Lower leg skin (tissue), 3 donors: ENCODE measurements around the gene SLC1A1.

Experiments
- POLR2A ChIP-seq, 2 donors: fragments of 450-650 bp; IDR thresholded peaks; one replicate each; pipeline ENCODE4 v1.6.1; 2016 to 2017; ENCODE audit warnings: antibody characterized with exemption in 2 of 2, mild to moderate bottlenecking in 1 of 2, moderate library complexity in 1 of 2
- TF ChIP-seq, protein P1 (sequence below), 3 donors: fragments of 450-650 bp; IDR thresholded peaks; one replicate each; pipeline ENCODE4 v1.5.1; 2016; ENCODE audit warnings: antibody characterized with exemption in 3 of 3, mild to moderate bottlenecking in 3 of 3, moderate library complexity in 2 of 3

- TF ChIP-seq, protein P1, sequence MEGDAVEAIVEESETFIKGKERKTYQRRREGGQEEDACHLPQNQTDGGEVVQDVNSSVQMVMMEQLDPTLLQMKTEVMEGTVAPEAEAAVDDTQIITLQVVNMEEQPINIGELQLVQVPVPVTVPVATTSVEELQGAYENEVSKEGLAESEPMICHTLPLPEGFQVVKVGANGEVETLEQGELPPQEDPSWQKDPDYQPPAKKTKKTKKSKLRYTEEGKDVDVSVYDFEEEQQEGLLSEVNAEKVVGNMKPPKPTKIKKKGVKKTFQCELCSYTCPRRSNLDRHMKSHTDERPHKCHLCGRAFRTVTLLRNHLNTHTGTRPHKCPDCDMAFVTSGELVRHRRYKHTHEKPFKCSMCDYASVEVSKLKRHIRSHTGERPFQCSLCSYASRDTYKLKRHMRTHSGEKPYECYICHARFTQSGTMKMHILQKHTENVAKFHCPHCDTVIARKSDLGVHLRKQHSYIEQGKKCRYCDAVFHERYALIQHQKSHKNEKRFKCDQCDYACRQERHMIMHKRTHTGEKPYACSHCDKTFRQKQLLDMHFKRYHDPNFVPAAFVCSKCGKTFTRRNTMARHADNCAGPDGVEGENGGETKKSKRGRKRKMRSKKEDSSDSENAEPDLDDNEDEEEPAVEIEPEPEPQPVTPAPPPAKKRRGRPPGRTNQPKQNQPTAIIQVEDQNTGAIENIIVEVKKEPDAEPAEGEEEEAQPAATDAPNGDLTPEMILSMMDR (IDR thresholded peaks at IDR 0.05): no peak
- no peak for TF ChIP-seq POLR2A (IDR thresholded peaks at IDR 0.05)
Observed at GRCh38 chr9:4490705-4491625, 697 bp downstream of the SLC1A1 start.
